ENCODE results near the gene BFSP2. TPM values are rescaled to one million over a fixed set of nuclear protein-coding genes. Genes with fewer than 3 reads are reported as not detected.

The BFSP2 gene
- not detected for polyA plus RNA-seq (2013, experiment 1 of 2; ENCODE audit: insufficient read length)
- polyA plus RNA-seq (2013, experiment 2 of 2; ENCODE audit: insufficient read length) = not detected

- no peak for DNase-seq
Measured at GRCh38 chr3:133400006-133400515, at the start of gene BFSP2. TSS of gene BFSP2 (plus strand) at chr3:133400056. CDS start at chr3:133400084, 28 bp downstream.

- DNase-seq = no peak
Measured at GRCh38 chr3:133354721-133355120, 45.1 kb upstream of the BFSP2 start.

- DNase-seq = no peak
Measured at GRCh38 chr3:133360476-133360875, 39.4 kb upstream of the BFSP2 start.

GRCh38 chr3:133361011-133361410 is 38.8 kb upstream of the BFSP2 start:
- DNase-seq = no peak

GRCh38 chr3:133361435-133361834 is 38.4 kb upstream of the BFSP2 start:
- DNase-seq = no peak

GRCh38 chr3:133362539-133362938 is 37.3 kb upstream of the BFSP2 start:
- no peak for DNase-seq

GRCh38 chr3:133364704-133365103 is 35.2 kb upstream of the BFSP2 start:
- DNase-seq = no peak

- DNase-seq = no peak
Measured at GRCh38 chr3:133366921-133367320, 32.9 kb upstream of the BFSP2 start.

- DNase-seq = no peak
Measured at GRCh38 chr3:133367403-133367802, 32.5 kb upstream of the BFSP2 start.

GRCh38 chr3:133367956-133368355 is 31.9 kb upstream of the BFSP2 start:
- no peak for DNase-seq

- no peak for DNase-seq
Measured at GRCh38 chr3:133368371-133369067, 31.3 kb upstream of the BFSP2 start.

GRCh38 chr3:133369068-133369440 is 30.8 kb upstream of the BFSP2 start:
- no peak for DNase-seq

- DNase-seq = no peak
Measured at GRCh38 chr3:133371181-133371580, 28.7 kb upstream of the BFSP2 start.

GRCh38 chr3:133371676-133372075 is 28.2 kb upstream of the BFSP2 start:
- no peak for DNase-seq

GRCh38 chr3:133374708-133375402 is 25.0 kb upstream of the BFSP2 start:
- DNase-seq = peak; percentile 5

GRCh38 chr3:133375403-133375745 is 24.5 kb upstream of the BFSP2 start:
- no peak for DNase-seq

GRCh38 chr3:133376810-133377209 is 23.0 kb upstream of the BFSP2 start:
- peak; percentile 8 for DNase-seq

GRCh38 chr3:133377396-133377795 is 22.5 kb upstream of the BFSP2 start:
- DNase-seq = peak; percentile 53

GRCh38 chr3:133379926-133380325 is 19.9 kb upstream of the BFSP2 start:
- DNase-seq = no peak

- DNase-seq = no peak
Measured at GRCh38 chr3:133380481-133381225, 19.2 kb upstream of the BFSP2 start.

GRCh38 chr3:133381346-133382109 is 18.3 kb upstream of the BFSP2 start:
- DNase-seq = no peak

- DNase-seq = no peak
Measured at GRCh38 chr3:133383175-133383574, 16.7 kb upstream of the BFSP2 start.

GRCh38 chr3:133383741-133384140 is 16.1 kb upstream of the BFSP2 start:
- DNase-seq = no peak

Data from fibroblast of skin of abdomen (primary cell).